ENCODE measurements around the gene GREB1. TPM values are rescaled to one million over a fixed set of nuclear protein-coding genes. Genes with fewer than 3 reads are reported as not detected.

GREB1 gene
- total RNA-seq, 2 experiments from 2014 or later, result 0.13 to 0.33 TPM

GRCh38 chr2:11562476-11562875, 28.6 kb downstream of the GREB1 start:
- POLR2A ChIA-PET, result no interaction called here
- CTCF ChIA-PET, result no interaction called here
- no peak overlapping the region for H3K4me3 Mint-ChIP-seq
- no peak for DNase-seq
- no peaks in the 10 kb centered on the region for H3K9me3 Mint-ChIP-seq
- peaks cover 11% of the 10 kb centered on the region for H3K27me3 Mint-ChIP-seq
- no peaks in the 10 kb centered on the region for H3K4me1 Mint-ChIP-seq
- H3K27ac Mint-ChIP-seq, result no peak overlapping the region
- H3K36me3 Mint-ChIP-seq (ENCODE audit: low read depth), result no peaks in the 10 kb centered on the region

DNA sequence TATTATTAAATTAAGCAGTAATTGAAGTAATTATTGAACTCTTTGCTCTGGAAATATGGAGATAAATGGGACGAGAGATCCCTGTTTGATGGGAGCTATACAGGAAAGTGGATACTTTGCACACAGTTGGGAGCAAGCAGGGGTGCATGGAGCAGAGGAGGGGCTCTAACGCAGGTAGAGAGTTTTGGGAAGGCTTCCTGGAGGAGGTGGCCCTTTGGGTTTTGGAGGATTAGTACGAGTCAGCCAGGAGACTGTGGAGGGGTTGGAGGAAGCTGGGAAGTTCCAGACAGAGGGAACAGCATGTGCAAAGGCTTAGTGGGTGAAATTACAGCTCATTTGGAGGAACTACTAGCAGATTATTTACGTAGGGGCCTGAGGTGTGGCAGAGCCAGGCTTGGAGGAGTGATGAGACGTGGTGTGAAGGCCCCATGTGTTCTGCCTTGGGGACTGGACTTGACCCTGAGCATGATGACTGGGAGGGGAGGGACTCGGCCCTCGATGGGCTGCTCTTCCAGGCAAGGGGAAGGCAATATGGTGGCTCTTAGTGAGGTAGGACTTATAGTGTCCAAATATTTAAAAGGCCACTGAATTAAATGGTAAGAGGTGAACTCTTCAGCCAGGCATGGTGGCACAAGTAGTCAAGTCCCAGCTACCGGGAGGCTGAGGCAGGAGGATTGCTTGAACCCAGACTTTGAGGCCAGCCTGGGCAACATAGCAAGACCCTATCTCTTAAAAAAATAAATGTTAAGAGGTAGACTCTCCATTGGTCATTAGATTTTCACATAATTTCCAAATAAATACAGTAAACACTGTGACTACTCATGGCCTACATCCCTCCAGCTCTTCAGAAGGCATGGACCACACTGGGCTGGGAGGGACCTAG, 30.2 kb downstream of the GREB1 start:
- H3K36me3 Mint-ChIP-seq (ENCODE audit: low read depth), result no peaks in the 10 kb centered on the region
- CTCF ChIA-PET, result interaction anchor here (0.6 to 3.7 kb wide), 2 partner anchors 19 to 433 kb away, joined by 4 to 15 read pairs; no protein-coding TSS in a partner anchor
- H3K4me3 Mint-ChIP-seq, result no peak overlapping the region
- DNase-seq, result no peak
- POLR2A ChIA-PET, result no interaction called here
- no peak overlapping the region for H3K27ac Mint-ChIP-seq
- H3K4me1 Mint-ChIP-seq, result no peaks in the 10 kb centered on the region
- no peaks in the 10 kb centered on the region for H3K9me3 Mint-ChIP-seq
- peaks cover 8% of the 10 kb centered on the region for H3K27me3 Mint-ChIP-seq

DNA sequence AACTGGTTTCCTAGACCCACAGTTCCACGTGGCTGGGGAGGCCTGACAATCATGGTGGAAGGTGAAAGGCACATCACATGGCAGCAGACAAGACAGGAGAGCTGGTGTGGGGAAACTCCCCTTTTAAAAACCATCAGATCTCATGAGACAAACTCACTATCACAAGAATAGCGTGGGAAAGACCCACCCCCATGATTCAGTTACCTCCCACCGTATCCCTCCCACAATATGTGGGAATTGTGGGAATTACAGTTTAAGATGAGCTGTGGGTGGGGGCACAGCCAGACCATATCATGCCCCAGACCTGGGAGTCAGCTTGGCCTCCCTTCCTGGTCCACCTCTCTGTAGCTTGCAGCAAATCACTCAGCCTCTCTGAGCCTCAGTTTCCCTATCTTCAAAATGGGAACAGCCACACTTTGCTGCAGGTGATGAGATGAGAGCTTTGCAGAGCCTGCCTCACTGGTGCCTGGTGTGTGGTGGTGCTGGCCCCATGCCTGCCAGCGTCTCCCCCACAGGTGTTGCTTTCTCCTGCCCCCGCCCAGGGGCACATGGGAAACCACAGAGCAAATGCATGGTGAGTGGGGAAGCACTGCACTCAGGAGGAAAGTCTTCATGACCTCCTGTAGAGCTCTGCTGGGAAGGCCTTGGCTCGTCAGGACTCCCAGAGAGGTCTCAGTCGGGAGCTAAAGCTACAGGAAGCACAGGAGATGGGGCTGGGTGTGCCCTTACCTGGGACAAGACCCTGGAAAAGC, 31.1 kb downstream of the GREB1 start:
- ChIA-PET CTCF (interaction anchor here (0.6 to 3.7 kb wide), 2 partner anchors 18 to 434 kb away, joined by 4 to 15 read pairs; no protein-coding TSS in a partner anchor), POLR2A (no interaction called here)
- H3K9me3 Mint-ChIP-seq, result no peaks in the 10 kb centered on the region
- H3K36me3 Mint-ChIP-seq (ENCODE audit: low read depth), result no peaks in the 10 kb centered on the region
- H3K27ac Mint-ChIP-seq, result no peak overlapping the region
- no peaks in the 10 kb centered on the region for H3K4me1 Mint-ChIP-seq
- H3K4me3 Mint-ChIP-seq, result no peak overlapping the region
- DNase-seq, result no peak
- peaks cover 4% of the 10 kb centered on the region for H3K27me3 Mint-ChIP-seq

GRCh38 chr2:11566383-11566782, 32.5 kb downstream of the GREB1 start:
- Mint-ChIP-seq H3K36me3 (ENCODE audit: low read depth) (no peaks in the 10 kb centered on the region), H3K4me1 (no peaks in the 10 kb centered on the region), H3K27ac (no peak overlapping the region), H3K4me3 (no peak overlapping the region), H3K27me3 (peaks cover 2% of the 10 kb centered on the region), H3K9me3 (no peaks in the 10 kb centered on the region)
- POLR2A ChIA-PET, result no interaction called here
- CTCF ChIA-PET, result interaction anchor here (3.7 kb wide), 1 partner anchor 17 kb away, joined by 15 read pairs; no protein-coding TSS in a partner anchor
- DNase-seq, result no peak

- no peaks in the 10 kb centered on the region for H3K4me1 Mint-ChIP-seq
- no peaks in the 10 kb centered on the region for H3K36me3 Mint-ChIP-seq (ENCODE audit: low read depth)
- DNase-seq, result no peak
- H3K9me3 Mint-ChIP-seq, result no peaks in the 10 kb centered on the region
- no peak overlapping the region for H3K27ac Mint-ChIP-seq
- CTCF ChIA-PET, result no interaction called here
- no peak overlapping the region for H3K4me3 Mint-ChIP-seq
- POLR2A ChIA-PET, result no interaction called here
- peaks cover 2% of the 10 kb centered on the region for H3K27me3 Mint-ChIP-seq
Observed at GRCh38 chr2:11567631-11568031, 33.8 kb downstream of the GREB1 start.

GRCh38 chr2:11568436-11568835, 34.6 kb downstream of the GREB1 start:
- Mint-ChIP-seq H3K9me3 (no peaks in the 10 kb centered on the region), H3K36me3 (ENCODE audit: low read depth) (no peaks in the 10 kb centered on the region), H3K27me3 (peaks cover 2% of the 10 kb centered on the region), H3K27ac (no peak overlapping the region), H3K4me3 (no peak overlapping the region), H3K4me1 (no peaks in the 10 kb centered on the region)
- CTCF ChIA-PET, result no interaction called here
- POLR2A ChIA-PET, result no interaction called here
- no peak for DNase-seq

GRCh38 chr2:11569636-11570035, 35.8 kb downstream of the GREB1 start:
- POLR2A ChIA-PET, result no interaction called here
- peaks cover 2% of the 10 kb centered on the region for H3K27me3 Mint-ChIP-seq
- CTCF ChIA-PET, result interaction anchor here (1.0 kb wide), 1 partner anchor 14 kb away, joined by 4 read pairs; no protein-coding TSS in a partner anchor

DNA sequence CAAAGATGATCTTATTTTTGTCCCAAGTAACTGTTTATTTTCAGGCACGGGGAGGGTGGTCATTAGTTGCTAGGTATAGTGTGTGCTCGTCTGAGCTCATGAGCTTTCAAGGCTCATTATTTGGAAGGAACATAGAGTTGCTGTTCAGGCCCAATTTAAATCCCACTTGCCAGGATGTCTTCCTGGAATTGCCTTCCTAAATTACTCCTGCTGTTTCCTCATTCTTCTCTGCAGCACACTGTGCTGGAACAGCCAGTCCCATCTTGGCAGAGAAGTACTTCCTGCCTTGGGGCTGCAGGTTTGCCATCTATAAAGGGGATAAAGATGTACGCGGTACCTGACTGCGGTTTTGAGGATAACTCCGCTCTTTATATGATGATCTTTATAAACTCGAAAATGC, 37.3 kb downstream of the GREB1 start:
- Mint-ChIP-seq H3K36me3 (ENCODE audit: low read depth) (no peaks in the 10 kb centered on the region), H3K27ac (no peak overlapping the region), H3K27me3 (peaks cover 2% of the 10 kb centered on the region), H3K4me1 (no peaks in the 10 kb centered on the region), H3K9me3 (no peaks in the 10 kb centered on the region), H3K4me3 (no peak overlapping the region)
- ChIA-PET POLR2A (no interaction called here), CTCF (no interaction called here)
- DNase-seq, result no peak

More at GRCh38 chr2:11569636-11570035, 35.8 kb downstream of the GREB1 start:
- DNase-seq, result no peak
- H3K9me3 Mint-ChIP-seq, result no peaks in the 10 kb centered on the region
- no peak overlapping the region for H3K27ac Mint-ChIP-seq
- no peaks in the 10 kb centered on the region for H3K36me3 Mint-ChIP-seq (ENCODE audit: low read depth)
- H3K4me3 Mint-ChIP-seq, result no peak overlapping the region
- H3K4me1 Mint-ChIP-seq, result no peaks in the 10 kb centered on the region

- Mint-ChIP-seq H3K4me3 (no peak overlapping the region), H3K9me3 (no peaks in the 10 kb centered on the region), H3K27me3 (peaks cover 2% of the 10 kb centered on the region), H3K27ac (no peak overlapping the region), H3K4me1 (no peaks in the 10 kb centered on the region), H3K36me3 (ENCODE audit: low read depth) (no peaks in the 10 kb centered on the region)
- DNase-seq, result no peak
- CTCF ChIA-PET, result no interaction called here
- POLR2A ChIA-PET, result no interaction called here
Observed at GRCh38 chr2:11572996-11573395, 39.2 kb downstream of the GREB1 start.

GRCh38 chr2:11573418-11574175, 39.8 kb downstream of the GREB1 start:
- Mint-ChIP-seq H3K4me3 (no peak overlapping the region), H3K36me3 (ENCODE audit: low read depth) (no peaks in the 10 kb centered on the region), H3K9me3 (no peaks in the 10 kb centered on the region), H3K27me3 (no peaks in the 10 kb centered on the region), H3K4me1 (no peaks in the 10 kb centered on the region), H3K27ac (no peak overlapping the region)
- no peak for DNase-seq
- ChIA-PET POLR2A (no interaction called here), CTCF (interaction anchor here (1.3 kb wide), 1 partner anchor 9 kb away, joined by 6 read pairs; no protein-coding TSS in a partner anchor)

DNA sequence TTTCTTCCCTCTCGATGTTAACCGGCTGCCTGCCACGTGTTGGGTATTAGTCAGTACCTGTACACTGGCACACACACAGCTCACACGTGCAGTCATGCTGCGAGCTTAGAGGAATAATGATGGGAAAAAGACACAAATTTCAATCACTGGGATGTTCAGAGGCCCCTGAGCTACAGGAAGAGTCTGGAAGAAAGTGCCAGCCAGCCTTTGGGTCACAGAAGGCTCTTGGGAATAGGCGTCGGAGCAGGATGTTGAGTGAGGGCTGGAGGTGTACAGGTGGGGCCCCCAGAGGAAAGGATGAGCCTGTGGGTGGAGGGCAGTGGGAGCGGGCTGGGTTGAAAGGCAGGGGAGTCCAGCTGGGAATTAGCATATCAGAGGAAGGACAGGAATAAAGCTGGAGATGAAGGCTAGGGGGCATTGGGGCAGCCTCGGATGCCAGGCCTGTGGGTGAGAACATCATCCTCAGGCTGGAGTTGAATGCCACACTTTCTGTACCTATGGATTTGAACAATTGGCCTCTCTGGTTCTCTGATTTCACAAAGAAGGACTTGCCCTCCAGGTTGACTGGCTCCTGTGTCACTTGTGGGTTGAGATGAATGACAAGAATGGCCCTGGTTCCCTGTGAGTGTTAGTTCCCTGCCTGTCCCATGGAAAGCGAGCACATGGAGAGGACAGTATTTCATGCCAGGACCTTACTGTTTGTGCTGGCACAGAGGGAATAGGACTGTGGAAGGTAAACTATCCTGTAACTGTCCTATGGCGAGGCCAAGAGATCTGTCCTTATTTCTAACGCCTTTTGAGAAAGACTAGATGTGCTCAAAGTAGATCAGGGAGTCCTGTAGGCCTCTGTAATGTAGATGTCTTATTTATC, 40.6 kb downstream of the GREB1 start:
- Mint-ChIP-seq H3K27me3 (no peaks in the 10 kb centered on the region), H3K36me3 (ENCODE audit: low read depth) (no peaks in the 10 kb centered on the region), H3K27ac (no peak overlapping the region), H3K4me1 (no peaks in the 10 kb centered on the region), H3K9me3 (no peaks in the 10 kb centered on the region), H3K4me3 (no peak overlapping the region)
- CTCF ChIA-PET, result interaction anchor here (1.3 kb wide), 1 partner anchor 9 kb away, joined by 6 read pairs; no protein-coding TSS in a partner anchor
- POLR2A ChIA-PET, result no interaction called here
- no peak for DNase-seq

GRCh38 chr2:11576398-11576797, 42.6 kb downstream of the GREB1 start:
- H3K4me1 Mint-ChIP-seq, result no peaks in the 10 kb centered on the region
- ChIA-PET POLR2A (no interaction called here), CTCF (no interaction called here)
- no peak overlapping the region for H3K27ac Mint-ChIP-seq
- H3K27me3 Mint-ChIP-seq, result no peaks in the 10 kb centered on the region
- no peaks in the 10 kb centered on the region for H3K36me3 Mint-ChIP-seq (ENCODE audit: low read depth)
- no peaks in the 10 kb centered on the region for H3K9me3 Mint-ChIP-seq
- H3K4me3 Mint-ChIP-seq, result no peak overlapping the region
- DNase-seq, result no peak

Measured in activated CD4-positive, alpha-beta memory T cell treated with anti-CD3 and anti-CD28 coated beads, Interleukin-2, amount 10 ng/mL, durations not matched to agents 7 days and 5 days (primary cell).